ENCODE data around the gene TGFBR3. TPM values are rescaled to one million over a fixed set of nuclear protein-coding genes. Genes with fewer than 3 reads are reported as not detected.
A peak's percentile ranks its signal among the peaks of the same experiment; 100 is the strongest.

The TGFBR3 gene
- total and polyA plus RNA-seq, 2 of the 13 experiments (the other 11 are each of a cell fraction or from before 2014, with no cell fraction given) = 76.5 to 195 TPM

- intact Hi-C loops (cut with micrococcal nuclease; ENCODE audit: unreplicated experiment) = loop anchor here (5.0 kb wide), 1 partner anchor 34 kb away; no protein-coding TSS in a partner anchor
These were observed 38.1 kb downstream of the TGFBR3 start for GRCh38 chr1:91847851-91848250.

GRCh38 chr1:91846639-91847013 lies 39.3 kb downstream of the TGFBR3 start:
- H3K4me2 ChIP-seq (ENCODE audit: low read depth, low read length) = peak overlapping the region; percentile 78
- BruUV-seq (replicated peaks) = no TSS peak
- peaks cover 97% of the 10 kb centered on the region for H3K4me1 ChIP-seq (ENCODE audit: insufficient read depth, low read length)
- H3K36me3 ChIP-seq (replicated peaks in 1 of 2; ENCODE audit: control insufficient read depth in 1 of 2, insufficient read depth in 2 of 2, low read length in 2 of 2) = peaks cover 5 to 10% of the 10 kb centered on the region in 2 experiments; a peak in 3 of 5 replicates
- WGBS (ENCODE audit: low lambda C conversion rate) = 74% methylated on average over 2 of the region's 2 CpGs
- DNase-seq (ENCODE audit: low spot score) (no peak), ATAC-seq (no peak), FAIRE-seq (no peak)
- in situ Hi-C loops (cut with HindIII; ENCODE audit: extremely low pct_ligation_motif_present, low pct_unique_long_range_greater_than_20kb) = no loop called here
- peaks cover 94% of the 10 kb centered on the region for H3K79me2 ChIP-seq (ENCODE audit: insufficient read depth, low read length)
- no peaks in the 10 kb centered on the region for H3K27me3 ChIP-seq (ENCODE audit: control insufficient read depth in 1 of 2, insufficient read depth in 2 of 2, low read length in 2 of 2)
- intact Hi-C loops (cut with micrococcal nuclease; ENCODE audit: unreplicated experiment) = loop anchor here (5.0 kb wide), 1 partner anchor 36 kb away; no protein-coding TSS in a partner anchor
- H3K27ac ChIP-seq (ENCODE audit: extremely low read length, insufficient read depth, low read length) = peak overlapping the region; percentile 66
- no peak overlapping the region; the same call in 1 of the 2 replicates for H3K9ac ChIP-seq (ENCODE audit: insufficient read depth, low read depth, low read length)
- no peaks in the 10 kb centered on the region for H3K9me3 ChIP-seq (ENCODE audit: low read length)
- H3K4me3 ChIP-seq (replicated peaks in 1 of 3; ENCODE audit: insufficient read depth in 1 of 3, low read depth in 2 of 3, low read length in 3 of 3) = no peak overlapping the region
- peaks cover 6% of the 10 kb centered on the region; the same call in 1 of the 2 replicates for H4K20me1 ChIP-seq (ENCODE audit: insufficient read depth, low read length)
- CTCF ChIA-PET (ENCODE audit: low intra/inter-chr PET ratio, low total read pairs) = no interaction called here
- POLR2A ChIA-PET = interaction anchor here (1.0 to 2.2 kb wide), 4 partner anchors 15 to 21 kb away, joined by 3 to 7 read pairs (median 3); no protein-coding TSS in a partner anchor
- H2AFZ ChIP-seq (ENCODE audit: low read length) = no peak overlapping the region
- TF ChIP-seq RXRB (CRISPR knock-in tag; IDR thresholded peaks at IDR 0.05; ENCODE audit: borderline replicate concordance) (no peak), ZBED4 (CRISPR knock-in tag; IDR thresholded peaks at IDR 0.05; ENCODE audit: borderline replicate concordance) (no peak), POGK (CRISPR knock-in tag; conservative IDR thresholded peaks at IDR 0.05) (no peak), ZNF614 (CRISPR knock-in tag; IDR thresholded peaks at IDR 0.05; ENCODE audit: borderline replicate concordance) (no peak), ZFP82 (CRISPR knock-in tag; IDR thresholded peaks at IDR 0.05; ENCODE audit: borderline replicate concordance) (no peak), ZBTB25 (CRISPR knock-in tag; IDR thresholded peaks at IDR 0.05) (no peak), ZNF7 (CRISPR knock-in tag; IDR thresholded peaks at IDR 0.05) (no peak), NFKBIZ (CRISPR knock-in tag; IDR thresholded peaks at IDR 0.05) (no peak), ZNF496 (CRISPR knock-in tag; IDR thresholded peaks at IDR 0.05; ENCODE audit: insufficient replicate concordance) (no peak)

More at GRCh38 chr1:91847851-91848250, 38.1 kb downstream of the TGFBR3 start:
- no peak overlapping the region for H3K9ac ChIP-seq (ENCODE audit: insufficient read depth, low read depth, low read length)
- no peak overlapping the region for H3K4me3 ChIP-seq (replicated peaks in 1 of 3; ENCODE audit: insufficient read depth in 1 of 3, low read depth in 2 of 3, low read length in 3 of 3)
- ChIA-PET CTCF (ENCODE audit: low intra/inter-chr PET ratio, low total read pairs) (no interaction called here), POLR2A (no interaction called here)
- H3K27ac ChIP-seq (ENCODE audit: extremely low read length, insufficient read depth, low read length) = peak overlapping the region; percentile 20
- BruUV-seq (replicated peaks) = no TSS peak
- H2AFZ ChIP-seq (ENCODE audit: low read length) = no peak overlapping the region
- WGBS (ENCODE audit: low lambda C conversion rate) = 95% methylated on average over 2 of the region's 2 CpGs
- TF ChIP-seq ZNF576 (CRISPR knock-in tag; IDR thresholded peaks at IDR 0.05) = no peak
- peak; percentile 70 for TF ChIP-seq RBM22 (optimal IDR thresholded peaks at IDR 0.05; ENCODE audit: low read length)
- H3K36me3 ChIP-seq (replicated peaks in 1 of 2; ENCODE audit: control insufficient read depth in 1 of 2, insufficient read depth in 2 of 2, low read length in 2 of 2) = peaks cover 5 to 15% of the 10 kb centered on the region in 2 experiments; a peak in 3 of 5 replicates
- FAIRE-seq (no peak), ATAC-seq (no peak), DNase-seq (ENCODE audit: low spot score) (no peak)
- in situ Hi-C loops (cut with HindIII; ENCODE audit: extremely low pct_ligation_motif_present, low pct_unique_long_range_greater_than_20kb) = no loop called here
- H3K4me2 ChIP-seq (ENCODE audit: low read depth, low read length) = no peak overlapping the region
- no peaks in the 10 kb centered on the region for H3K9me3 ChIP-seq (ENCODE audit: low read length)
- peaks cover 94% of the 10 kb centered on the region for H3K79me2 ChIP-seq (ENCODE audit: insufficient read depth, low read length)
- H4K20me1 ChIP-seq (ENCODE audit: insufficient read depth, low read length) = peaks cover 6% of the 10 kb centered on the region; the same call in 1 of the 2 replicates
- H3K4me1 ChIP-seq (ENCODE audit: insufficient read depth, low read length) = peaks cover 97% of the 10 kb centered on the region
- no peaks in the 10 kb centered on the region for H3K27me3 ChIP-seq (ENCODE audit: control insufficient read depth in 1 of 2, insufficient read depth in 2 of 2, low read length in 2 of 2)
